Hindlimb muscle (tissue), 1 donor: Measurements from ENCODE around the gene CLCC1. TPM values are rescaled to one million over a fixed set of nuclear protein-coding genes. Genes with fewer than 3 reads are reported as not detected.
A peak's percentile ranks its signal among the peaks of the same experiment; 100 is the strongest.
"Not testable (repeated sequence)": the region's sequence is repeated elsewhere in the genome, so short reads cannot be mapped to it uniquely, and the experiment has no call there.

Experiments used
- DNase-seq: peaks from one replicate; pipeline ENCODE4 v3.0.0-alpha.2; 2013
- polyA plus RNA-seq: library from polyadenylated mRNA; unstranded; fragments of 120-200 nt; gene quantifications from one replicate; pipeline ENCODE4 v1.2.1, GENCODE V29; 2013; ENCODE audit not compliant: insufficient read length

The CLCC1 gene
- 34.0 TPM for polyA plus RNA-seq

DNA sequence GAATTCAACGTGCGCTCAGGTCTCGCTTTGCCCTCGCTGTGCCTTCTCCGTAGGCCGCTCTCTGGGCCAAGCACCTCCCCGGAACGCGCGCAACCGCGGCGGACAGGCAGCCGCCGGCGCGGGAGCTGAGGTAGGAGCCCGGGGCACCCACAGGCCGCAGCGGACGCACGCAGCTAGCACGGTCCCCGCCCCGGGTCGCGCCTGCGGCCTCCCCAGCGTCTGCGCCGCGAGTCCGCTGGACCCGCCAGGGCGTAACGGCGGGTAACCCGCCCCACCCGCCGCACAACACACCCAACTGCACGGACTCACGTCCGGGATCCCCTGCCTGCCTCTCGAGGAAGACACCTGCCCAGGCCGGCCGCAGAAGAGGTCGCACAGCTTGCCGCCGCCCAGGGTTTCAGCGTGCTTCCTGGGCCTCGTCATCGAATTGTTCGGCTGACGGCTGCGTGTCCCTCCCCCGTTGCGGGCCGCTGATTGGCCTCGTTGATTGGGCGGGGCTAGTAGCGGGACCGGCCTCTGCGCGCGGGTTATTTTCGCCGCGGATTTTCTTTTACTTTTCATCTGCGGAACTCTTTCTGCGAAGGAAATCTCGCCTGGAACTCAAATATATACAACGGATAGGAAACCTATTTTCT, at the start of gene CLCC1:
CLCC1 (minus strand) TSS at position 433 of the 635 bp plus-strand sequence. CDS start 13,047 bp downstream, outside the sequence.
- peak; percentile 92 for DNase-seq

GRCh38 chr1:109011335-109011734, 48.1 kb upstream of the CLCC1 start:
- no peak for DNase-seq

- DNase-seq: not testable (repeated sequence)
Observed at GRCh38 chr1:108996622-108997021, 33.3 kb upstream of the CLCC1 start.

DNA sequence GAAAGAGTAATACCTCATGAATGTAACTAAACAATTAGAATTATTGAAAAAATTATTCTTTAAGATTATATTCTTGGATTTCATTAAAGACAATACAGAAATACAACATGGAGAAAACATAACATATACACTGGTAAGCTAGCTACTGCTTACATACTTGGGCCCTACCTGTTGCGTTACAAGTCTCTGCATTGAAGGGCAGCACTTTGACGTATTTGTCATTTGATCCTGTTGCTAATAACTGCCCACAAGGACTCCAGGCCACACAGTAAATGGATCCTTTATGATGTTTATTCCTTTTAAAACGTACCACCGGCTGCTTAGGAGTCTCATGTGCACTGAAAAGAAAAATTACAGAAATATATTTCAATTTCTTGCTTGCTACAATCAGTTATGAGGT, 19.8 kb upstream of the CLCC1 start:
- no peak for DNase-seq

DNA sequence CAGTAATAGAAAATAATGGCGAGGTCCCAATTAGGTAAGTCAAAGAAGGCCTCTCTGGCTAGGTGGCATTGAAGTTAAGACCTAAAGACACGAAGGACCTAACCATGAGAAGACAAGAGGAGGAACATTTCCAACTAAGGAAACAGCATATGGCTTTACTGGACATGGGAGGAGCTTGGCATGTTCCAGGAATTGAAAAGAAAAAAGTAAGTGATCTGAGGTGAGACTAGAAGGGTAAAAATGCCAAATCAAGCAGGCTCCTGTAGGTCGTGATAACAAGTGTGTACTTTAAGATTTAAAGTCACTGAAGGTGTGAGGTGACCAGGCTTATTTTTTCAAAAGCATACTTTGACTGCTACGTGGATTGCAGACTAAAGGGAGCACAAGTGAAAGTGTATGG, 13.4 kb upstream of the CLCC1 start:
- DNase-seq: no peak

GRCh38 chr1:108972951-108973350, 9.7 kb upstream of the CLCC1 start:
- DNase-seq: no peak

- DNase-seq: no peak
Observed at GRCh38 chr1:108969346-108969745, 6.1 kb upstream of the CLCC1 start.

DNA sequence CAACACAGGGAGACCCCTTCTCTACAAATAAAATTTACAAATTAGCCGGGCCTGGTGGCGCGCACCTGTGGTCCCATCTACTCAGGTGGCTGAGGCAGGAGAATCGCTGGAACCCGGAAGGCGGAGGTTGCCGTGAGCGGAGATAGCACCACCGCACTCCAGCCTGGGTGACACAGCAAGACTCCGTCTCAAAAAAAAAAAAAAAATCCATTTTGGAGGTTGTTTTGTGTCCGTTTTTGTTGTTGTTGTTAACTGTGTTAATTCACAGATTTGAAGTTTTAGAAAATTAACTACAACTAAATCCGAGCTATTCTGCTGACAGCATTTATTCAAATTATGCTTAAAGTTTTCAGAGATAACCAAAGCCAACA, 618 bp downstream of the CLCC1 start:
- peak; percentile 14 for DNase-seq

DNA sequence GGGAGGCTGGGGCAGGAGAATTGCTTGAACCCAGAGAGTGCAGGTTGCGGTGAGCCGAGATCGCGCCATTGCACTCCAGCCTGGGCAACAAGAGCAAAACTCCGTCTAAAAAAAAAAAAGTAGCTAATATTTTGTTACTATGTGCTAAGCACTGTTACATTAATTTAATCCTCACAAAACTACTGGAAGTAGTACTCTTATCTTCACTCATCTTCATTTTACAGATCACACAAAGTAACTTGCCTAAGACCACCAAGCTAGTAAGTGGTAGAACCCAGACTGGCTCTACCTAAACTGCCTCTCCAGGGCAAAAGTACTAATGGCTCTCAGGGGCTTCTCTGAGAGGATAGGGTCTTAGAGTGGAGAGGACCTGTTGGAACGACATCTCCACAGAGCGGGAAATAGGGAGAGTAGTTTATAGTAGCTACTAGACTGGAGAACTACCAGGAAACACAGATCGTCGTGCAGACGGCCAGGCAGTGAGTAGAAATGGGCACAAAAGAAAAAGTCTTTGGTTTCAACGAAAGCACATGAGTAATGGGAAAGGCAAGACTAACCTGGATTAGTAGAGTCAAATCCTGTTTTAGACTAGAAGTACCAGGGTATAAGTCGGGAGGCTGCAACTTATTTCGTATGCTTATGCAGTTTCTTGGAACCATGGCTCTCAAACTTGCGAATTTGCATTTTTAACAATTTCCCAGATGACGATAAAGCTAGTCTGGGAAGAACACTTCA, 1.4 kb downstream of the CLCC1 start:
- DNase-seq: no peak

GRCh38 chr1:108961198-108961597, 2.1 kb downstream of the CLCC1 start:
- no peak for DNase-seq

- no peak for DNase-seq
Observed at GRCh38 chr1:108960719-108961118, 2.6 kb downstream of the CLCC1 start.

DNA sequence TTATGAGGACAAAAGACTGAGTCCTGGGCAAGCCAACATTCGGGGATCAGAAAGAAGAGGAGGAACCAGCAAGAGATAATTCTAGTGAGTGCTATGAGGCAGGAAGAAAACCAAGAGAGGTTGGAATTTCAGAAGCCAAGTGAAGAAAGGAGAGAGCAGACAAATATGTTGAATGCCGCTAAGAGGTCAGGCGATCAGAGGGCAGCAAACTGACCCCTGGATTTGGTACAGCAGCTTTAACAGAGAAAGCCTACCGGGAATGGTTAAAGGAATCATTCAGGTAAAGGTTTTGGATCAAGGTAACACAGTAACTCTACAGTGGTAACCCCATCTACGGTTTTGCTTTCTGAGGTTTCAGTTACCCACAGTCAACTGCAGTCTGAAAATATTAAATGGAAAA, 5.4 kb downstream of the CLCC1 start:
- no peak for DNase-seq

- DNase-seq: no peak
Observed at GRCh38 chr1:108955881-108956280, 7.4 kb downstream of the CLCC1 start.

GRCh38 chr1:108955111-108955510, 8.2 kb downstream of the CLCC1 start:
- no peak for DNase-seq

GRCh38 chr1:108953452-108953851, 9.8 kb downstream of the CLCC1 start:
- DNase-seq: no peak

DNA sequence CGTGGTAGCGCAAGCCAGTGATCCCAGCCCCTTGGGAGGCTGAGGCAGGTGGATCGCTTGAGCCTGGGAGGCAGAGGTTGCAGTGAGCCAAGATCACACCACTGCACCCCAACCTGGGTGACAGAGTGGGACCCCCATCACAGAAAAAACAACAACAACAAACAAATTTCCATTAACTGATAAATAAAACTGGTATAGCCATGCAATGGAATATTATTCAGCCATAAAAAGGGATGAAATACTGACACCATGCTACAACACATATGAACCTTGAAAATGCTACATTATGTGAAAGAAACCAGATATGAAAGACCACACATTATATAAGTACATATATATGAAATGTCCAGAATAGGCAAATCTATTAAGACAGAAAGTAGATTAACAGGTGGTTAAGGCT, 12.0 kb downstream of the CLCC1 start:
- DNase-seq: no peak

- no peak for DNase-seq
Observed at GRCh38 chr1:108949044-108949443, 14.2 kb downstream of the CLCC1 start.

DNA sequence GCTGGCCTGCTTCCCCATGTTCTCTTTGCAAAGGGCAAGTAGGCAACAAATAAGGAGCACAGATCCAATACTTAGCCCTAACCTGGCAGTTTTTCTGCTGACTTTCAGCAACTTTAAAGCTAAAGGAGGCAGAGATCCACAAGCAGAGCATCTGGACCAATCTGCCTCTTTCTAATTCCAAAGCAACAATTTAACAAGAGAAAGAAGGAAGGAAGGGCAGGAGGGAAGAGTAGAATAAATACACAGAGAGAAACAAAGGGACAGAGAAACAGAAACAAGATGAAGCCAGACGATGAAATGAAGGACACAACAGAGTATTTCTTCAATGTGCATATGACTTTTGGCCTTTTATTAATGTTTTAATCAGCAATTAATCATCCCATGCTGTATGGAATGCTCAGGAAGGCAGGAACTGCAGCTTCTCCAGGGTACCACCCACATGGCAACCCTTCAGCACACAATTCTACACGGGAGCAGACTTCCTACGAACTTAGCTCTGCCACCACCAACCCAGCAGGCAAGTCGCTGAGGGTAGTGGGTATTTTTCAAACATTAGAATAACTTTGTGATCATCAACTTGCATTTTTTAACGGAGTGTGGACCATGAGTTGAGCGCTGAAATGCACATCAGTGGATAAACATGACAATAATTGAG, 15.3 kb downstream of the CLCC1 start:
- DNase-seq: peak; percentile 15

GRCh38 chr1:108936170-108936569, 27.1 kb downstream of the CLCC1 start:
- DNase-seq: no peak

DNA sequence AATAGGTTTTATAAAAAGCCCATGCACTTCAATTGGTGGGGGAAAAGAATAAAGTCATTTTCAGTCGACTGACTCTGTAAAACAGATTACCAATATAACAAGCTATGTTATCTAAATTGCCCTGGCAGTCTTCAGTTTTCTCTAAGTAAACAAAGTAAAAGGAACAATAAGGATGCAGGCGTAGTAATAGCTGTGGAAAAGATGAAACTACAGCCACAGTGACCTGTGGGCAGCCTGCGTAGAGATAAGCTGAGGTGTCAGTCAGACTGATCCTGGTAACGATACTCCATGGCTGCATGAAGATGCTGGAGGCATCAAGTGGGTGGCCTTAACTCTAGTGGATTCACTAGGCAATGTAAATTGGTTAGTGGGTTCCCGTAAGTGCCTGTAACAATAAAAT, 29.3 kb downstream of the CLCC1 start:
- DNase-seq: no peak

DNA sequence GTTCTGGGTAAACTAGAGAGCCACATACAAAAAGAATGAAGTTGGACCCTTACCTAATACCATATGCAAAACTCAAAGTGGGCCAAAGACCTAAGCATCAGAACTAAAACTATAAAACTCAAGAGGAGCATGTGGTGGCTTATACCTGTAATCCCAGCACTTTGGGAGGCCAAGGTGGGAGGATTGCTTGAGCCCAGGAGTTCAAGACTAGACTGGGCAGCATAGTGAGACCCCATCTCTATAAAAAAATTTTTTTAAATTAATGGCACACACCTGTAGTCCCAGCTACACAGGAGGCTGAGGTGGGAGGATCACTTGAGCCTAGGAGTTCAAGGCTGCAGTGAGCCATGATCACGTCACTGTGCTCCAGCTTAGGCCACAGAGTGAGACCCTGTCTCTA, 35.7 kb downstream of the CLCC1 start:
- DNase-seq: not testable (repeated sequence)

DNA sequence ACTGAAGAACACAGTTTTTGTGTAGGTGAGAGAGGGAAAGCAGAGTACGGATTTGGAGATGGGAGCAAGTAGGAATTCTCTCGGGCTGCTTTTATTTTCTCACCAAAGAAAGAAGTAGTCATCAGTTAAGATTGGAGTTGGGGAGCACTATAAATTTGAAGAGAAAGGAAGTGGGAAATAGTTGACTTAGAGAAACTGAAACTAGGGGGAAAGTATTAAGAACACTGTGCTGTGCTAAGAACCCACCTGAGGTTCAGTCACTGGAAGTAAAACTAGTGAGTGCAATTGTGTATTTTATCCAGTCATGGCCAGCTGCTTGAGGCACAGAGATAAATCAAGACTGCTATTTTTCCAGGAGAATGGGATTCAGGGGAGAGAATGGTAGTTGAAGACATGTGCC, 37.4 kb downstream of the CLCC1 start:
- no peak for DNase-seq

GRCh38 chr1:108916788-108917187, 46.5 kb downstream of the CLCC1 start:
- no peak for DNase-seq
